SJSA1 (cell line): Measurements from ENCODE around the gene BABAM2. TPM values are rescaled to one million over a fixed set of nuclear protein-coding genes. Genes with fewer than 3 reads are reported as not detected.
"Not testable (repeated sequence)": the region's sequence is repeated elsewhere in the genome, so short reads cannot be mapped to it uniquely, and the experiment has no call there.

Experiments used
- DNase-seq, 2 experiments: peaks; one replicate each; pipeline ENCODE4 v3.0.0-alpha.2; 2015 to 2020; ENCODE audit warnings: low spot score in 2 of 2, low read depth in 1 of 2
- H3K27ac ChIP-seq: fragments of 250-450 bp; sonication (Bioruptor Pico); 2 replicates; pipeline ENCODE4 v1.5.1; 2020; ENCODE audit warnings: mild to moderate bottlenecking, moderate library complexity
- H3K27me3 ChIP-seq: fragments of 250-450 bp; sonication (Bioruptor Pico); replicated peaks from 2 replicates; pipeline ENCODE4 v1.5.1; 2020; ENCODE audit warnings: mild to moderate bottlenecking, moderate library complexity
- H3K36me3 ChIP-seq: fragments of 250-450 bp; sonication (Bioruptor Pico); 2 replicates; pipeline ENCODE4 v1.5.1; 2020; ENCODE audit warnings: mild to moderate bottlenecking
- H3K4me1 ChIP-seq: fragments of 250-450 bp; sonication (Bioruptor Pico); replicated peaks from 2 replicates; pipeline ENCODE4 v1.6.1; 2021; ENCODE audit warnings: mild to moderate bottlenecking
- H3K4me3 ChIP-seq: fragments of 250-450 bp; sonication (Bioruptor Pico); 2 replicates; pipeline ENCODE4 v1.5.1; 2020; ENCODE audit warnings: mild to moderate bottlenecking
- H3K9me3 ChIP-seq: fragments of 250-450 bp; sonication (Bioruptor Pico); replicated peaks from 2 replicates; pipeline ENCODE4 v1.5.1; 2020; ENCODE audit warnings: mild to moderate bottlenecking
- total RNA-seq: library from RNA; depleted of rRNA; stranded (reverse); fragments of >200 nt; shearing (Covaris generic); gene quantifications from 2 replicates; pipeline ENCODE4 v1.2.3, GENCODE V29; 2014

BABAM2 gene
- total RNA-seq, 1 experiment from 2014 or later: 24.6 TPM

- peak; percentile 52 to 55 for DNase-seq
- Histone ChIP-seq H3K4me3 (no peak overlapping the region), H3K27ac (peak overlapping the region; percentile 16), H3K27me3 (no peaks in the 10 kb centered on the region), H3K4me1 (peaks cover 38% of the 10 kb centered on the region), H3K36me3 (no peaks in the 10 kb centered on the region), H3K9me3 (no peaks in the 10 kb centered on the region)
These were observed 64.3 kb downstream of the BABAM2 start for GRCh38 chr2:27954771-27955383.

GRCh38 chr2:27955384-27956161, 65.0 kb downstream of the BABAM2 start:
- H3K27me3 ChIP-seq: no peaks in the 10 kb centered on the region
- H3K27ac ChIP-seq: peak overlapping the region; percentile 16; the same call in 1 of the 2 replicates
- DNase-seq: no peak
- H3K36me3 ChIP-seq: no peaks in the 10 kb centered on the region
- no peaks in the 10 kb centered on the region for H3K9me3 ChIP-seq
- H3K4me1 ChIP-seq: peaks cover 44% of the 10 kb centered on the region
- no peak overlapping the region for H3K4me3 ChIP-seq

- DNase-seq: no peak
These were observed 66.4 kb downstream of the BABAM2 start for GRCh38 chr2:27956888-27957287.

GRCh38 chr2:27958711-27959378, 68.3 kb downstream of the BABAM2 start:
- Histone ChIP-seq H3K4me3 (no peak overlapping the region), H3K36me3 (no peaks in the 10 kb centered on the region), H3K27ac (peak overlapping the region; percentile 76), H3K27me3 (no peaks in the 10 kb centered on the region), H3K9me3 (no peaks in the 10 kb centered on the region), H3K4me1 (peaks cover 58% of the 10 kb centered on the region)
- peak in 1 of 2 experiments; percentile 35 for DNase-seq

More at GRCh38 chr2:27956888-27957287, 66.4 kb downstream of the BABAM2 start:
- H3K4me3 ChIP-seq: no peak overlapping the region
- no peaks in the 10 kb centered on the region for H3K9me3 ChIP-seq
- no peaks in the 10 kb centered on the region for H3K36me3 ChIP-seq
- peaks cover 54% of the 10 kb centered on the region for H3K4me1 ChIP-seq
- H3K27me3 ChIP-seq: no peaks in the 10 kb centered on the region
- no peak overlapping the region for H3K27ac ChIP-seq

- Histone ChIP-seq H3K36me3 (no peaks in the 10 kb centered on the region), H3K27ac (peak overlapping the region; percentile 76), H3K4me1 (peaks cover 51% of the 10 kb centered on the region), H3K4me3 (no peak overlapping the region), H3K9me3 (no peaks in the 10 kb centered on the region), H3K27me3 (no peaks in the 10 kb centered on the region)
- peak in 1 of 2 experiments; percentile 47 for DNase-seq
These were observed 69.0 kb downstream of the BABAM2 start for GRCh38 chr2:27959496-27959895.

GRCh38 chr2:27960237-27960912, 69.8 kb downstream of the BABAM2 start:
- DNase-seq: peak; percentile 57 to 87
- Histone ChIP-seq H3K27ac (peak overlapping the region; percentile 76), H3K4me3 (no peak overlapping the region), H3K36me3 (no peaks in the 10 kb centered on the region), H3K9me3 (no peaks in the 10 kb centered on the region), H3K27me3 (no peaks in the 10 kb centered on the region), H3K4me1 (peaks cover 42% of the 10 kb centered on the region)

GRCh38 chr2:27962006-27962405, 71.5 kb downstream of the BABAM2 start:
- no peaks in the 10 kb centered on the region for H3K9me3 ChIP-seq
- H3K36me3 ChIP-seq: no peaks in the 10 kb centered on the region
- H3K4me3 ChIP-seq: no peak overlapping the region
- no peak for DNase-seq
- no peaks in the 10 kb centered on the region for H3K27me3 ChIP-seq
- peaks cover 37% of the 10 kb centered on the region for H3K4me1 ChIP-seq
- no peak overlapping the region for H3K27ac ChIP-seq

GRCh38 chr2:27963472-27963871, 72.9 kb downstream of the BABAM2 start:
- Histone ChIP-seq H3K4me3 (no peak overlapping the region), H3K4me1 (peaks cover 37% of the 10 kb centered on the region), H3K27me3 (no peaks in the 10 kb centered on the region), H3K27ac (no peak overlapping the region), H3K9me3 (peaks cover 4% of the 10 kb centered on the region; the same call in 1 of the 2 replicates), H3K36me3 (no peaks in the 10 kb centered on the region)
- DNase-seq: no peak

- Histone ChIP-seq H3K4me1 (peaks cover 31% of the 10 kb centered on the region), H3K36me3 (no peaks in the 10 kb centered on the region), H3K27me3 (no peaks in the 10 kb centered on the region), H3K9me3 (peaks cover 4% of the 10 kb centered on the region; the same call in 1 of the 2 replicates), H3K4me3 (no peak overlapping the region), H3K27ac (no peak overlapping the region)
- no peak for DNase-seq
These were observed 73.5 kb downstream of the BABAM2 start for GRCh38 chr2:27964067-27964466.

GRCh38 chr2:27965841-27966240, 75.3 kb downstream of the BABAM2 start:
- no peak overlapping the region for H3K4me3 ChIP-seq
- peaks cover 4% of the 10 kb centered on the region; the same call in 1 of the 2 replicates for H3K9me3 ChIP-seq
- no peak overlapping the region for H3K27ac ChIP-seq
- DNase-seq: no peak
- no peaks in the 10 kb centered on the region for H3K36me3 ChIP-seq
- no peaks in the 10 kb centered on the region for H3K27me3 ChIP-seq
- H3K4me1 ChIP-seq: peaks cover 15% of the 10 kb centered on the region

- peaks cover 4% of the 10 kb centered on the region; the same call in 1 of the 2 replicates for H3K9me3 ChIP-seq
- DNase-seq: no peak
- no peaks in the 10 kb centered on the region for H3K27me3 ChIP-seq
- no peak overlapping the region for H3K27ac ChIP-seq
- H3K4me1 ChIP-seq: peaks cover 9% of the 10 kb centered on the region
- H3K36me3 ChIP-seq: no peaks in the 10 kb centered on the region
- no peak overlapping the region for H3K4me3 ChIP-seq
These were observed 75.9 kb downstream of the BABAM2 start for GRCh38 chr2:27966466-27966865.

- H3K4me1 ChIP-seq: peaks cover 5% of the 10 kb centered on the region
- H3K36me3 ChIP-seq: no peaks in the 10 kb centered on the region
- H3K27me3 ChIP-seq: no peaks in the 10 kb centered on the region
- H3K27ac ChIP-seq: no peak overlapping the region
- DNase-seq: no peak
- peaks cover 4% of the 10 kb centered on the region; the same call in 1 of the 2 replicates for H3K9me3 ChIP-seq
- no peak overlapping the region for H3K4me3 ChIP-seq
These were observed 76.5 kb downstream of the BABAM2 start for GRCh38 chr2:27967076-27967475.

- not testable (repeated sequence) for H3K36me3 ChIP-seq, H3K9me3 ChIP-seq, H3K27ac ChIP-seq, H3K4me1 ChIP-seq, H3K27me3 ChIP-seq, DNase-seq, H3K4me3 ChIP-seq
These were observed 77.5 kb downstream of the BABAM2 start for GRCh38 chr2:27968045-27968444.
